H9 (cell line): ENCODE results near the gene AFF1. TPM values are rescaled to one million over a fixed set of nuclear protein-coding genes. Genes with fewer than 3 reads are reported as not detected.

Experiments used
- DNase-seq: peaks from one replicate; pipeline ENCODE4 v3.0.0-alpha.2; 2017
- H2AFZ ChIP-seq: one replicate; pipeline ENCODE4 v1.6.1; 2013; ENCODE audit warnings: mild to moderate bottlenecking, low read length, control low read depth, moderate library complexity
- H2AK5ac ChIP-seq: 2 replicates; pipeline ENCODE4 v1.6.1; 2013; ENCODE audit warnings: low read length, control low read depth, mixed read lengths; ENCODE audit not compliant: insufficient read length
- H2BK120ac ChIP-seq: one replicate; pipeline ENCODE4 v1.6.1; 2013; ENCODE audit warnings: low read depth, mild to moderate bottlenecking, low read length, control low read depth, inconsistent platforms; ENCODE audit not compliant: poor library complexity, severe bottlenecking
- H2BK12ac ChIP-seq: 2 replicates; pipeline ENCODE4 v1.6.1; 2013; ENCODE audit warnings: low read length, control low read depth, mixed read lengths, low read depth; ENCODE audit not compliant: insufficient read length
- H2BK15ac ChIP-seq: 2 replicates; pipeline ENCODE4 v1.6.1; 2013; ENCODE audit warnings: low read depth, low read length, control low read depth
- H2BK20ac ChIP-seq: one replicate; pipeline ENCODE4 v1.6.1; 2013; ENCODE audit warnings: low read depth, mild to moderate bottlenecking, low read length, control low read depth, inconsistent platforms; ENCODE audit not compliant: poor library complexity, severe bottlenecking
- H2BK5ac ChIP-seq: 2 replicates; pipeline ENCODE4 v1.6.1; 2013; ENCODE audit warnings: low read length, control low read depth, mixed read lengths; ENCODE audit not compliant: insufficient read length
- H3K14ac ChIP-seq: 2 replicates; pipeline ENCODE4 v1.6.1; 2013; ENCODE audit warnings: low read length, control low read depth; ENCODE audit not compliant: insufficient read depth
- H3K18ac ChIP-seq: 2 replicates; pipeline ENCODE4 v1.6.1; 2013; ENCODE audit warnings: low read depth, mild to moderate bottlenecking, mixed read lengths, low read length, control low read depth; ENCODE audit not compliant: insufficient read length
- H3K23ac ChIP-seq: 2 replicates; pipeline ENCODE4 v1.6.1; 2013; ENCODE audit warnings: low read length, control low read depth, mixed read lengths, low read depth; ENCODE audit not compliant: insufficient read length
- H3K23me2 ChIP-seq: 2 replicates; pipeline ENCODE4 v1.6.1; 2013; ENCODE audit warnings: low read depth, mild to moderate bottlenecking, mixed read lengths, low read length, control low read depth; ENCODE audit not compliant: insufficient read length, poor library complexity, severe bottlenecking
- H3K27ac ChIP-seq: 2 replicates; pipeline ENCODE4 v1.5.1; 2013; ENCODE audit warnings: low read length, control low read depth, mixed read lengths, low read depth; ENCODE audit not compliant: insufficient read length
- H3K27me3 ChIP-seq: 2 replicates; pipeline ENCODE4 v1.6.1; 2013; ENCODE audit warnings: low read length, control low read depth, inconsistent platforms; ENCODE audit not compliant: insufficient read depth
- H3K4ac ChIP-seq: 2 replicates; pipeline ENCODE4 v1.6.1; 2013; ENCODE audit warnings: low read depth, mild to moderate bottlenecking, control low read depth, inconsistent platforms, low read length, moderate library complexity
- H3K4me1 ChIP-seq: 2 replicates; pipeline ENCODE4 v1.6.1; 2013; ENCODE audit warnings: low read length, control low read depth, inconsistent platforms; ENCODE audit not compliant: insufficient read depth
- H3K4me2 ChIP-seq: 2 replicates; pipeline ENCODE4 v1.6.1; 2013; ENCODE audit warnings: low read length, control low read depth, mixed read lengths; ENCODE audit not compliant: insufficient read length, insufficient read depth
- H3K56ac ChIP-seq: 2 replicates; pipeline ENCODE4 v1.6.1; 2013; ENCODE audit warnings: low read depth, mild to moderate bottlenecking, mixed read lengths, low read length, control low read depth; ENCODE audit not compliant: insufficient read length
- H3K79me1 ChIP-seq: 2 replicates; pipeline ENCODE4 v1.6.1; 2013; ENCODE audit warnings: low read depth, mild to moderate bottlenecking, moderate library complexity, low read length, control low read depth, inconsistent platforms; ENCODE audit not compliant: insufficient read depth, poor library complexity, severe bottlenecking
- H3K79me2 ChIP-seq: 2 replicates; pipeline ENCODE4 v1.6.1; 2013; ENCODE audit warnings: low read length, control low read depth, inconsistent platforms; ENCODE audit not compliant: insufficient read depth
- H3K9ac ChIP-seq: 2 replicates; pipeline ENCODE4 v1.6.1; 2013; ENCODE audit warnings: low read length, control low read depth, mixed read lengths; ENCODE audit not compliant: insufficient read length; ENCODE audit errors: extremely low read depth
- H3K9me3 ChIP-seq: one replicate; pipeline ENCODE4 v1.6.1; 2013; ENCODE audit warnings: low read depth, low read length, inconsistent platforms; ENCODE audit not compliant: control insufficient read depth
- H3T11ph ChIP-seq: one replicate; pipeline ENCODE4 v1.6.1; 2013; ENCODE audit warnings: mild to moderate bottlenecking, low read length, control low read depth, inconsistent platforms
- H4K20me1 ChIP-seq: one replicate; pipeline ENCODE4 v1.6.1; 2013; ENCODE audit not compliant: control insufficient read depth, insufficient read length, insufficient read depth
- H4K5ac ChIP-seq: 2 replicates; pipeline ENCODE4 v1.6.1; 2013; ENCODE audit warnings: low read depth, mild to moderate bottlenecking, mixed read lengths, low read length, control low read depth; ENCODE audit not compliant: insufficient read length
- H4K8ac ChIP-seq: replicated peaks from 2 replicates; pipeline ENCODE4 v1.6.1; 2013; ENCODE audit warnings: low read length, control low read depth, mixed read lengths, low read depth; ENCODE audit not compliant: insufficient read length
- H4K91ac ChIP-seq: 2 replicates; pipeline ENCODE4 v1.6.1; 2013; ENCODE audit warnings: low read depth, mild to moderate bottlenecking, moderate library complexity, mixed read lengths, low read length, control low read depth; ENCODE audit not compliant: insufficient read length
- H3K27ac Mint-ChIP-seq, 3 experiments: 2 replicates in 2 of 3; 3 replicates in 1 of 3; pipeline ENCODE4 v1.8.0; 2020 to 2021; ENCODE audit warnings: mixed read lengths in 3 of 3, mild to moderate bottlenecking in 1 of 3, moderate library complexity in 1 of 3
- H3K27me3 Mint-ChIP-seq: 2 replicates; pipeline ENCODE4 v1.8.0; 2021; ENCODE audit warnings: low read depth, mild to moderate bottlenecking, moderate library complexity, mixed read lengths
- H3K36me3 Mint-ChIP-seq, 3 experiments: 2 replicates in 2 of 3; 3 replicates in 1 of 3; pipeline ENCODE4 v1.8.0; 2020 to 2021; ENCODE audit warnings: low read depth in 3 of 3, mixed read lengths in 3 of 3; ENCODE audit not compliant: insufficient read depth in 1 of 3
- H3K4me1 Mint-ChIP-seq, 2 experiments: 2 replicates each; pipeline ENCODE4 v1.8.0; 2020; ENCODE audit warnings: mixed read lengths in 2 of 2
- H3K4me3 Mint-ChIP-seq, 2 experiments: 2 replicates in 1 of 2; 3 replicates in 1 of 2; pipeline ENCODE4 v1.8.0; 2020 to 2021; ENCODE audit warnings: mild to moderate bottlenecking in 2 of 2, mixed read lengths in 2 of 2, moderate library complexity in 1 of 2
- H3K9me3 Mint-ChIP-seq, 2 experiments: 2 replicates in 1 of 2; 3 replicates in 1 of 2; pipeline ENCODE4 v1.8.0; 2020; ENCODE audit warnings: mild to moderate bottlenecking in 2 of 2, mixed read lengths in 2 of 2, moderate library complexity in 1 of 2
- WGBS: extraction: QIAGEN DNeasy Blood & Tissue Kit; methylation state at CpG from one replicate; pipeline ENCODE4 v1.1.7; 2013; ENCODE audit warnings: missing lambda C conversion rate, low lambda C conversion rate, mixed read lengths; ENCODE audit not compliant: insufficient read length; ENCODE audit errors: extremely low coverage; 5-methylcytosine and 5-hydroxymethylcytosine counted together
- total RNA-seq: library from RNA; stranded (reverse); gene quantifications from 2 replicates; pipeline ENCODE4 v1.2.1, GENCODE V29; 2021
- TF ChIP-seq, protein P1 (sequence below): fragments of 200-600 bp; sonication (generic); conservative IDR thresholded peaks from 3 replicates; pipeline ENCODE4 v1.8.0; 2021; ENCODE audit warnings: antibody characterized with exemption, mild to moderate bottlenecking

The AFF1 gene
- total RNA-seq, 1 experiment from 2014 or later, result 74.5 TPM

DNA sequence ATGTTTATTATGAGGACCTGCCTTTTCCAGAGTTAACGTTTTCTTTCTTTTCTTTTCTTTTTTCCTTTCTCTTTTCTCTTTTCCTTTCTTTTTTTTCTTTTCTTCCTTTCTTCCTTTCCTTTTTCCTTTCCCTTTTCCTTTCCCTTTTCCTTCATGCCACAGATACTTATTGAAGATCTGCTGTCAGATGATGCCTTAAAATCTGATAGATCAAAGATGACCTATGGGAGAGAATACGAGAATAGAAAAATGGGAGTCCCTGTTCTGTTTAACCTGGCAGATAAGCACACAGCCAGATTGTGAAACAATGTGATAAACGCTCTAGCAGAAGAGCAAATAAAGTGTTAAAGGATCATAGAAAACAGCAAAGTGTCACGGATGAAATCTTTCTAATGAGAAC lies 38.9 kb downstream of the AFF1 start:
- H3K4ac ChIP-seq, result no peak overlapping the region
- H2BK12ac ChIP-seq, result no peak overlapping the region
- TF ChIP-seq, protein P1, sequence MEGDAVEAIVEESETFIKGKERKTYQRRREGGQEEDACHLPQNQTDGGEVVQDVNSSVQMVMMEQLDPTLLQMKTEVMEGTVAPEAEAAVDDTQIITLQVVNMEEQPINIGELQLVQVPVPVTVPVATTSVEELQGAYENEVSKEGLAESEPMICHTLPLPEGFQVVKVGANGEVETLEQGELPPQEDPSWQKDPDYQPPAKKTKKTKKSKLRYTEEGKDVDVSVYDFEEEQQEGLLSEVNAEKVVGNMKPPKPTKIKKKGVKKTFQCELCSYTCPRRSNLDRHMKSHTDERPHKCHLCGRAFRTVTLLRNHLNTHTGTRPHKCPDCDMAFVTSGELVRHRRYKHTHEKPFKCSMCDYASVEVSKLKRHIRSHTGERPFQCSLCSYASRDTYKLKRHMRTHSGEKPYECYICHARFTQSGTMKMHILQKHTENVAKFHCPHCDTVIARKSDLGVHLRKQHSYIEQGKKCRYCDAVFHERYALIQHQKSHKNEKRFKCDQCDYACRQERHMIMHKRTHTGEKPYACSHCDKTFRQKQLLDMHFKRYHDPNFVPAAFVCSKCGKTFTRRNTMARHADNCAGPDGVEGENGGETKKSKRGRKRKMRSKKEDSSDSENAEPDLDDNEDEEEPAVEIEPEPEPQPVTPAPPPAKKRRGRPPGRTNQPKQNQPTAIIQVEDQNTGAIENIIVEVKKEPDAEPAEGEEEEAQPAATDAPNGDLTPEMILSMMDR, result no peak
- no peak overlapping the region for H3K9ac ChIP-seq
- Mint-ChIP-seq H3K4me3 (no peak overlapping the region), H3K9me3 (no peaks in the 10 kb centered on the region), H3K27ac (peak overlapping the region; percentile 1 to 41 (median 22); a peak in 5 of 7 replicates), H3K4me1 (peaks cover 40 to 50% of the 10 kb centered on the region in 2 experiments), H3K27me3 (no peaks in the 10 kb centered on the region), H3K36me3 (peaks cover 0 to 4% (median 0%) of the 10 kb centered on the region in 3 experiments; a peak in 4 of 7 replicates)
- H3K23ac ChIP-seq, result no peak overlapping the region
- H4K5ac ChIP-seq, result no peak overlapping the region
- H3K56ac ChIP-seq, result no peak overlapping the region
- H4K8ac ChIP-seq, result no peak overlapping the region
- H4K91ac ChIP-seq, result no peak overlapping the region
- no peaks in the 10 kb centered on the region for H4K20me1 ChIP-seq
- no peak overlapping the region for H2BK120ac ChIP-seq
- no peak overlapping the region for H3T11ph ChIP-seq
- H3K14ac ChIP-seq, result no peak overlapping the region
- H3K27me3 ChIP-seq, result no peaks in the 10 kb centered on the region
- peaks cover 3% of the 10 kb centered on the region for H3K79me1 ChIP-seq
- no peak overlapping the region for H3K4me2 ChIP-seq
- H3K27ac ChIP-seq, result no peak overlapping the region
- DNase-seq, result no peak
- peaks cover 10% of the 10 kb centered on the region; the same call in 1 of the 2 replicates for H3K4me1 ChIP-seq
- no peak overlapping the region for H2AK5ac ChIP-seq
- no peaks in the 10 kb centered on the region for H3K23me2 ChIP-seq
- H2AFZ ChIP-seq, result no peak overlapping the region
- peaks cover 19% of the 10 kb centered on the region; the same call in 1 of the 2 replicates for H3K79me2 ChIP-seq
- H2BK20ac ChIP-seq, result no peak overlapping the region
- no peak overlapping the region for H2BK5ac ChIP-seq
- no CpG with 5 or more reads among the region's 4 CpGs for WGBS
- no peaks in the 10 kb centered on the region for H3K9me3 ChIP-seq
- H3K18ac ChIP-seq, result no peak overlapping the region
- H2BK15ac ChIP-seq, result no peak overlapping the region
